Neural cell (in vitro differentiated cells): Measurements from ENCODE around the gene BAD. TPM values are rescaled to one million over a fixed set of nuclear protein-coding genes. Genes with fewer than 3 reads are reported as not detected.

ENCODE experiments used
- H2AFZ ChIP-seq: fragments of 200-600, 300-800 bp; sonication (generic), shearing (Covaris generic); 2 replicates; pipeline ENCODE4 v1.6.0; 2014; ENCODE audit warnings: low read depth, mild to moderate bottlenecking, antibody characterized with exemption, low read length, moderate library complexity
- H3F3A ChIP-seq: fragments of 200-600 bp; shearing (Covaris generic); 2 replicates; pipeline ENCODE4 v1.6.1; 2016; ENCODE audit warnings: mild to moderate bottlenecking, moderate library complexity, mixed read lengths, antibody characterized with exemption, low read length; ENCODE audit not compliant: insufficient read depth, poor library complexity, severe bottlenecking
- H3K27ac ChIP-seq: fragments of 200-600, 300-800 bp; sonication (generic), shearing (Covaris generic); 2 replicates; pipeline ENCODE4 v1.5.1; 2014; ENCODE audit warnings: mild to moderate bottlenecking, low read length, moderate library complexity
- H3K27me3 ChIP-seq: fragments of 300-800, 200-600 bp; sonication (generic), shearing (Covaris generic); 2 replicates; pipeline ENCODE4 v1.6.0; 2014; ENCODE audit warnings: mild to moderate bottlenecking, low read depth, low read length, moderate library complexity; ENCODE audit not compliant: insufficient read depth
- H3K36me3 ChIP-seq: fragments of 300-800, 200-600 bp; sonication (generic), shearing (Covaris generic); 2 replicates; pipeline ENCODE4 v1.5.1; 2014; ENCODE audit warnings: mild to moderate bottlenecking, antibody characterized with exemption, low read length, moderate library complexity; ENCODE audit not compliant: insufficient read depth
- H3K4me2 ChIP-seq: fragments of 300-800, 200-600 bp; sonication (generic), shearing (Covaris generic); 2 replicates; pipeline ENCODE4 v1.6.0; 2014; ENCODE audit warnings: mild to moderate bottlenecking, low read length
- H3K4me3 ChIP-seq: fragments of 300-800, 200-600 bp; sonication (generic), shearing (Covaris generic); 2 replicates; pipeline ENCODE4 v1.5.1; 2014; ENCODE audit warnings: mild to moderate bottlenecking, low read length, moderate library complexity
- H3K79me2 ChIP-seq: fragments of 200-600 bp; shearing (Covaris generic); replicated peaks from 2 replicates; pipeline ENCODE4 v1.6.0; 2014; ENCODE audit warnings: mild to moderate bottlenecking, low read length, moderate library complexity; ENCODE audit not compliant: insufficient read depth
- H3K9ac ChIP-seq: fragments of 300-800, 200-600 bp; sonication (generic), shearing (Covaris generic); 2 replicates; pipeline ENCODE4 v1.6.1; 2016; ENCODE audit warnings: mild to moderate bottlenecking, low read length, mixed read lengths
- H3K9me2 ChIP-seq: fragments of 200-600 bp; shearing (Covaris generic); 2 replicates; pipeline ENCODE4 v1.6.1; 2016; ENCODE audit warnings: mild to moderate bottlenecking, low read length, mixed read lengths; ENCODE audit not compliant: insufficient read depth
- H3K9me3 ChIP-seq: fragments of 200-600, 300-800 bp; sonication (generic), shearing (Covaris generic); 2 replicates; pipeline ENCODE4 v1.6.1; 2016; ENCODE audit warnings: mild to moderate bottlenecking, mixed run types, low read length, moderate library complexity, mixed read lengths
- H4K20me1 ChIP-seq: fragments of 200-600 bp; shearing (Covaris generic); 2 replicates; pipeline ENCODE4 v1.6.1; 2016; ENCODE audit warnings: mild to moderate bottlenecking, mixed run types; ENCODE audit not compliant: insufficient read depth
- EP300 ChIP-seq: fragments of 450-650 bp; conservative IDR thresholded peaks from 2 replicates; pipeline ENCODE4 v1.6.1; 2014; ENCODE audit warnings: antibody characterized with exemption, mild to moderate bottlenecking, moderate library complexity; ENCODE audit not compliant: poor library complexity, severe bottlenecking
- EZH2 ChIP-seq: fragments of 200-600, 300-800 bp; shearing (Covaris generic), sonication (generic); IDR thresholded peaks from 2 replicates; pipeline ENCODE4 v1.6.1; 2014; ENCODE audit warnings: antibody characterized with exemption, low read length, borderline replicate concordance, mild to moderate bottlenecking; ENCODE audit not compliant: insufficient read depth, poor library complexity, severe bottlenecking
- MXI1 ChIP-seq: fragments of 450-650 bp; conservative IDR thresholded peaks from 2 replicates; pipeline ENCODE4 v1.6.1; 2014; ENCODE audit warnings: antibody characterized with exemption, mild to moderate bottlenecking; ENCODE audit not compliant: poor library complexity, severe bottlenecking
- POLR2AphosphoS5 ChIP-seq: IDR thresholded peaks from 2 replicates; pipeline ENCODE4 v1.6.1; 2012
- RAD21 ChIP-seq: fragments of 450-650 bp; conservative IDR thresholded peaks from 2 replicates; pipeline ENCODE4 v1.6.1; 2014; ENCODE audit warnings: antibody characterized with exemption, mild to moderate bottlenecking, moderate library complexity
- SMC3 ChIP-seq: fragments of 450-650 bp; conservative IDR thresholded peaks from 2 replicates; pipeline ENCODE4 v1.6.1; 2014; ENCODE audit warnings: antibody characterized with exemption, mild to moderate bottlenecking, moderate library complexity; ENCODE audit not compliant: poor library complexity
- TAF1 ChIP-seq: IDR thresholded peaks from 2 replicates; pipeline ENCODE4 v1.6.1; 2012; ENCODE audit warnings: low read depth
- polyA plus RNA-seq: library from polyadenylated mRNA; depleted of rRNA; stranded (reverse); fragments of >200 nt; gene quantifications from 2 replicates; pipeline ENCODE4 v1.2.3, GENCODE V29; 2014
- TF ChIP-seq, protein P1 (sequence below): IDR thresholded peaks from 2 replicates; pipeline ENCODE4 v1.6.1; 2012; ENCODE audit warnings: borderline replicate concordance
- TF ChIP-seq, protein P2 (sequence below): fragments of 450-650 bp; IDR thresholded peaks from 2 replicates; pipeline ENCODE4 v1.5.1; 2014; ENCODE audit warnings: antibody characterized with exemption, mild to moderate bottlenecking, moderate library complexity; ENCODE audit not compliant: poor library complexity, severe bottlenecking

Gene BAD
- polyA plus RNA-seq, 1 donor from 2014 or later, result 219 TPM

DNA sequence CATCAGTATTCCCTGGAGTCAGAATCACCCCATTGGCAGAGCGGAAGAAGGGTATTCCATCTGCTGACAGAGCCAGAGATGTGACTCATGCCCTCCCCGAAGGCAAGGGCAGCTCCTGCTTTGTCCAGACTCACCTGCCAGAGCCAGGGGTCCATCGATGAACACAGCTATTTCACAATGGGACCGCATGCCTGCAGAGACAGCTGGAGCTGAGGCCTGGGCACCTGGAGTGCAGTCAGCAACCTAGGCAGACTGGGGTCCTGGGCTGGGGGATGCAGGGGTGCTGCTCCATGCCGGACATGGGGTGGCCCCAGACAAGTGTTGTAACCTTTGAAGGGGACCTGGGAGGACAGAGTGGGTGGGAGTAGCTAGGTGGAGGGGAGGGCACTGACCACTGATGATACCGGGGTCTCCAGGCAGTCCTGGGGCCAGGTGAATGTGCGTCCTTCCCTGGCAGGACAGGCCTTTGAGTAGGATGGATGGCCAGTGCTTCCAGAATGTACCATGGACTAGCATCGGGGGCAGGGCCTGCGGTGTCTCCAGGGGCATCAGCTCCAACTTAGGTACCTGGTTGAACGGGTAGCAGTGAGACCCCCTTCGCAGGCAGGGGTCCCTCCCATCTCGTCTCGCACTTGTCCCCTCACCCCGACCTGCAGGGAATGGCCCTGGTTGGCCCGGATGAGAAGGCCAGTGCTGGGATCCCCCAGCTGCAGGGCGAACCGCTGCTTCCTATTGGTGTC is 60.1 kb downstream of the BAD start:
- no peaks in the 10 kb centered on the region for H3K9me2 ChIP-seq
- TF ChIP-seq SMC3, result no peak
- no peak for TF ChIP-seq EZH2
- TF ChIP-seq, protein P1, sequence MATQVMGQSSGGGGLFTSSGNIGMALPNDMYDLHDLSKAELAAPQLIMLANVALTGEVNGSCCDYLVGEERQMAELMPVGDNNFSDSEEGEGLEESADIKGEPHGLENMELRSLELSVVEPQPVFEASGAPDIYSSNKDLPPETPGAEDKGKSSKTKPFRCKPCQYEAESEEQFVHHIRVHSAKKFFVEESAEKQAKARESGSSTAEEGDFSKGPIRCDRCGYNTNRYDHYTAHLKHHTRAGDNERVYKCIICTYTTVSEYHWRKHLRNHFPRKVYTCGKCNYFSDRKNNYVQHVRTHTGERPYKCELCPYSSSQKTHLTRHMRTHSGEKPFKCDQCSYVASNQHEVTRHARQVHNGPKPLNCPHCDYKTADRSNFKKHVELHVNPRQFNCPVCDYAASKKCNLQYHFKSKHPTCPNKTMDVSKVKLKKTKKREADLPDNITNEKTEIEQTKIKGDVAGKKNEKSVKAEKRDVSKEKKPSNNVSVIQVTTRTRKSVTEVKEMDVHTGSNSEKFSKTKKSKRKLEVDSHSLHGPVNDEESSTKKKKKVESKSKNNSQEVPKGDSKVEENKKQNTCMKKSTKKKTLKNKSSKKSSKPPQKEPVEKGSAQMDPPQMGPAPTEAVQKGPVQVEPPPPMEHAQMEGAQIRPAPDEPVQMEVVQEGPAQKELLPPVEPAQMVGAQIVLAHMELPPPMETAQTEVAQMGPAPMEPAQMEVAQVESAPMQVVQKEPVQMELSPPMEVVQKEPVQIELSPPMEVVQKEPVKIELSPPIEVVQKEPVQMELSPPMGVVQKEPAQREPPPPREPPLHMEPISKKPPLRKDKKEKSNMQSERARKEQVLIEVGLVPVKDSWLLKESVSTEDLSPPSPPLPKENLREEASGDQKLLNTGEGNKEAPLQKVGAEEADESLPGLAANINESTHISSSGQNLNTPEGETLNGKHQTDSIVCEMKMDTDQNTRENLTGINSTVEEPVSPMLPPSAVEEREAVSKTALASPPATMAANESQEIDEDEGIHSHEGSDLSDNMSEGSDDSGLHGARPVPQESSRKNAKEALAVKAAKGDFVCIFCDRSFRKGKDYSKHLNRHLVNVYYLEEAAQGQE, result no peak
- TF ChIP-seq RAD21, result no peak
- TF ChIP-seq TAF1, result no peak
- TF ChIP-seq, protein P2, sequence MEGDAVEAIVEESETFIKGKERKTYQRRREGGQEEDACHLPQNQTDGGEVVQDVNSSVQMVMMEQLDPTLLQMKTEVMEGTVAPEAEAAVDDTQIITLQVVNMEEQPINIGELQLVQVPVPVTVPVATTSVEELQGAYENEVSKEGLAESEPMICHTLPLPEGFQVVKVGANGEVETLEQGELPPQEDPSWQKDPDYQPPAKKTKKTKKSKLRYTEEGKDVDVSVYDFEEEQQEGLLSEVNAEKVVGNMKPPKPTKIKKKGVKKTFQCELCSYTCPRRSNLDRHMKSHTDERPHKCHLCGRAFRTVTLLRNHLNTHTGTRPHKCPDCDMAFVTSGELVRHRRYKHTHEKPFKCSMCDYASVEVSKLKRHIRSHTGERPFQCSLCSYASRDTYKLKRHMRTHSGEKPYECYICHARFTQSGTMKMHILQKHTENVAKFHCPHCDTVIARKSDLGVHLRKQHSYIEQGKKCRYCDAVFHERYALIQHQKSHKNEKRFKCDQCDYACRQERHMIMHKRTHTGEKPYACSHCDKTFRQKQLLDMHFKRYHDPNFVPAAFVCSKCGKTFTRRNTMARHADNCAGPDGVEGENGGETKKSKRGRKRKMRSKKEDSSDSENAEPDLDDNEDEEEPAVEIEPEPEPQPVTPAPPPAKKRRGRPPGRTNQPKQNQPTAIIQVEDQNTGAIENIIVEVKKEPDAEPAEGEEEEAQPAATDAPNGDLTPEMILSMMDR, result no peak
- TF ChIP-seq MXI1, result no peak
- TF ChIP-seq EP300, result no peak
- TF ChIP-seq POLR2AphosphoS5, result no peak
- H3K27ac ChIP-seq, result no peak overlapping the region
- H4K20me1 ChIP-seq, result no peaks in the 10 kb centered on the region
- no peak overlapping the region for H3K4me3 ChIP-seq
- no peaks in the 10 kb centered on the region for H3K9me3 ChIP-seq
- no peak overlapping the region for H3K4me2 ChIP-seq
- no peaks in the 10 kb centered on the region for H3K36me3 ChIP-seq
- H3F3A ChIP-seq, result no peaks in the 10 kb centered on the region
- H3K79me2 ChIP-seq, result peaks cover 6% of the 10 kb centered on the region
- no peak overlapping the region for H2AFZ ChIP-seq
- H3K27me3 ChIP-seq, result no peaks in the 10 kb centered on the region
- H3K9ac ChIP-seq, result no peak overlapping the region

DNA sequence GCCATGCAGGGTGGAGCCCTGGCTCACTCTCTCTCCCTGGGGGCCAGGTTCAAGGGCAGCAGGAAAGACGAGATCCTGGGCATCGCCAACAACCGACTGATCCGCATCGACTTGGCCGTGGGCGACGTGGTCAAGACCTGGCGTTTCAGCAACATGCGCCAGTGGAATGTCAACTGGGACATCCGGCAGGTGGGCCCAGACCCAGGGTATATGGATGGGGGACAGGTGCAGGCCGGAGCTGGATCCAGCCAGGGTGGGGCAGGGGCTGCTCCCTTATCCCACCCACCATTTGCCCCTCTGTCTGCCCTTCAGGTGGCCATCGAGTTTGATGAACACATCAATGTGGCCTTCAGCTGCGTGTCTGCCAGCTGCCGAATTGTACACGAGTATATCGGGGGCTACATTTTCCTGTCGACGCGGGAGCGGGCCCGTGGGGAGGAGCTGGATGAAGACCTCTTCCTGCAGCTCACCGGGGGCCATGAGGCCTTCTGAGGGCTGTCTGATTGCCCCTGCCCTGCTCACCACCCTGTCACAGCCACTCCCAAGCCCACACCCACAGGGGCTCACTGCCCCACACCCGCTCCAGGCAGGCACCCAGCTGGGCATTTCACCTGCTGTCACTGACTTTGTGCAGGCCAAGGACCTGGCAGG is 61.3 kb downstream of the BAD start:
- Histone ChIP-seq H2AFZ (no peak overlapping the region), H3K27me3 (no peaks in the 10 kb centered on the region), H3K36me3 (no peaks in the 10 kb centered on the region), H3K4me2 (no peak overlapping the region), H3K27ac (no peak overlapping the region), H3K4me3 (no peak overlapping the region), H3K9ac (no peak overlapping the region), H3F3A (no peaks in the 10 kb centered on the region), H4K20me1 (no peaks in the 10 kb centered on the region), H3K9me2 (no peaks in the 10 kb centered on the region), H3K79me2 (peaks cover 6% of the 10 kb centered on the region), H3K9me3 (no peaks in the 10 kb centered on the region)
- no peak for TF ChIP-seq EP300
- TF ChIP-seq EZH2, result no peak
- TF ChIP-seq, protein P2, result no peak
- no peak for TF ChIP-seq SMC3
- TF ChIP-seq MXI1, result no peak
- TF ChIP-seq TAF1, result no peak
- TF ChIP-seq, protein P1, result no peak
